GM10847 (cell line): ENCODE results near the gene AHCY.

Experiments used
- POLR2A ChIP-seq: IDR thresholded peaks from 2 replicates; pipeline ENCODE4 v1.6.1; 2011; ENCODE audit not compliant: insufficient read length; ENCODE audit errors: extremely low read depth

AHCY gene

DNA sequence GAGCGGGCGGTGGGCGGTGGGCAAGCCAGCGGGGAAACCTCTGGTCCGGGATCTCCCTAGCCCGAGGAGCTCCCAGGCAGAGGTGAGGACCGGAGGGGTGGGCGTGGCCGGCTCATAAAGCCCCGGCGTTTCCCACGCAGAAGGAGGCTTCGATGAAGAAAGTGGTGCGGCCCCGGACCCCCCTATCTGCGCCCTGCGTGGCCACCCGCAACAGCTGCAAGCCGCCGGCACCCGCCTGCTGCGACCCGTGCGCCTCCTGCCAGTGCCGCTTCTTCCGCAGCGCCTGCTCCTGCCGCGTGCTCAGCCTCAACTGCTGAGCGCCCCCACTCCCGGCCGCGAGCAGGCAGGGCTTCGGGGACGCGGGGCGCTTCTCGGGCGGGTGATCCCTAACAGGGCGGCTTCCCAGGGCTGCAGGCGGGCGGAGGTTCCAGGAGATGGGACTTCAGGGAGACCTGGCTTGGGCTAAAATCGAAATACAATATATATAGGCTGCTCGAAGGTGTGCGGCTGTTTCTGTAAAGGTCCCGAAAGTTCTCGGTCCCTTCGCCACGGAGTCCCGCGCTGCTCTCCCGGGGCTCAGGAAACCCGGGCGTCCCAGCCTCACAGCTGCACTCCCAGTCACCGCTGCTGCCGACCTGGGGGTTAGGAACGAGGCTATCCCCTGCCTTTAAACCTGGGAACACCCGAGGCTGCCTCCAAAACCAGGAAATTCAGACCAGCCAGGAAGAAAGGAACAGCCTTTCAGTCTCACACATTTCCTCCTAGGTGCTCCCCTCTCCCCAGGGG is 34.1 kb downstream of the AHCY start:
- no peak for TF ChIP-seq POLR2A

DNA sequence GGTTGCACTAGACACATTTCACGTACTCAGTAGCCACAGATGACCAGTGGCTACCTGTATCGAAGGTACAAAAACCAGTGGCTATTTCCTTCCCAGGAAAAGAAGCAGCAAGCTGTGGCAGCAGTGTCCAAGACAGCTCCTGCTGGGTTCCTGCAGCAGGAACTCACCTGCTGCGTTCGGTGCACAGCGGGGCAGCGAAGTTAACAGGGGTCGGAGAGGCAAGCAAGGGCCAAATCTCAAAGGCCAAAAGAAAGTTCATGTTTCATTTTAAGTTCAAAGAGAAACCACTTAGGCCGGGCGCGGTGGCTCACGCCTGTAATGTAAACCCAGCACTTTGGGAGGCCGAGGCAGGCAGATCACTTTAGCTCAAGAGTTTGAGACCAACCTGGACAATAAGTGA is 35.0 kb downstream of the AHCY start:
- no peak for TF ChIP-seq POLR2A

DNA sequence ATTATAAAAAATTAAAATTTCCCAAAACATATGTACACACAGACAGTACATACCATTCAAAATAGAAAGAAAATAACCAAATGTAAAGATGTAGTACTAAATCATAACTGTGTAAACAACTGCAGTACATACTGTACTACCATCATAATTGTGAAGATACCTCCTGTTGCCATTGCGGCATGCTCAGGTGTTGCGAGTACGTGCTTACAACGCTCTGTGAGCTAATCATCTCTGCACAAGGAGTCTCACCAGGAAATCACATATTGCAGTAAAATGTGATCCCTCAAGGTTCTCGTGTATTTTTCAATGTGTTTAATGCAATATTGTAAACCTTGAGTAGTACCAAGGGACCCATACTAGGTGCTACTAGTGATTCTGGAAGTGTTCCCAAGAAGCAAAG is 39.0 kb downstream of the AHCY start:
- TF ChIP-seq POLR2A: no peak

DNA sequence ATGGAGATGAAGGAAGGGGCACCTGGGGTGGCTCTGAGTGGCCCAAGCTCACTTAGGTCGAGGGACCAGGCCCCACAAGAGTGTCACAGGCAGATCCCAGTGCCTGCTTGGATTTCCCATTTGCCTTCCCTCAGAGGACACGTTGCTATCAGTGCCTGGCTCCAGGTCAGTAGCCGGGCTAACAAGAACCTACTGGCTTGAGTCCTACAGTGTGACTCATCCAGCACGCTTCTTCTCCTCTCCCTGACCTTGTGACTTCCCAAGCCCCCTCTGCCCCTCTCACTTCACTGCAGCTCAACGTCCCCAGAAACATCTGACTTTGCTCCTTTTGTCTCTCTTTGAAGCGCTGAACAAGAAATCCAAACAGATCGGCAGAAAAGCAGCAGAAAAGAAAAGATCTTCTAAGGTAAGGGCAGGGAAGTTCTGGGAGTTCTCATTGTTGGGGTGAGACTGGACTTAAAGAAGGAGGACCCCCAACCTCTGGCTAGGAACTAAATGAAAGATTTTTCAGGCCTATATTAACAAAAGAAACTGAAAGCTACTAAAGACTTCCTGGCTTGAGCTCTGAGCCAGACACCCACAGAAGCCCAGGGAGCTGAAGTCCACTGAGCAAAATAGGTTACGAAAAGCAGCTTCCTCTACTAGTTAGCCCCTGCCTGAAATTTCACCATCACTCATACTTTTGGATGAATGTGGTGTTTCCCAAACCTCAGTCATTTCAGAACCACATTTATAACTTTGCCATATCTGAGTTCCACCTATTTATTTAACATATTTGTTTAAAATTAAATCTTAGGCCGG is 40.5 kb downstream of the AHCY start:
- TF ChIP-seq POLR2A: no peak

DNA sequence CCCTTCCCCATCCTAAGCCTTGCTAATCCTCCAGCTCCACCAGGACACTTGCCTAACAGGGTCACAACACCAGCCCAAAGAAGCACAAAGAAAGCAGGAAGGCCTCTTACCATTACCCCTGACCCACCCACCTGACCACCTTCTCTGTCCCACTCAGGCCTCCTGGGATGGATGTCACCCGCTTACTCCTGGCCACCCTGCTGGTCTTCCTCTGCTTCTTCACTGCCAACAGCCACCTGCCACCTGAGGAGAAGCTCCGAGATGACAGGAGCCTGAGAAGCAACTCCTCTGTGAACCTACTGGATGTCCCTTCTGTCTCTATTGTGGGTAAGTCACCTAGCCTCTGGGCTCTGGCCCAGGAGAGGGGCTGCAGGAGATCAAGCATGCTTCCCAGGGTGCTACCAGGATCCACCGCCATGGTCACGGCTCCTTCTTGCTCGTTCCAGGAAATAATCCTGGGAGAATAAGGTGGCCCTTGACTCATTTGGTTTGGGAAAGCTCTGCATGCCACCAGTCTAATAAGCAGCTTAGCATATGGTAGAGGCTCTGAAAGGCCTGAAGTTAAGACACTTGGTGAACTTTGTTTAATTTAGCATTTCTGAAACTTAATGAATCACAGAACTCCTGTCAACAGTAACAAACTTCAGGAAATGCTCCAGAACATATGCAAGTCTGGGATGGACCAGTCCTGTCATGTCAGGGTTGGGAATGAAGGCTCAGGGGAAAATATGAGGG is 42.8 kb downstream of the AHCY start:
- no peak for TF ChIP-seq POLR2A

DNA sequence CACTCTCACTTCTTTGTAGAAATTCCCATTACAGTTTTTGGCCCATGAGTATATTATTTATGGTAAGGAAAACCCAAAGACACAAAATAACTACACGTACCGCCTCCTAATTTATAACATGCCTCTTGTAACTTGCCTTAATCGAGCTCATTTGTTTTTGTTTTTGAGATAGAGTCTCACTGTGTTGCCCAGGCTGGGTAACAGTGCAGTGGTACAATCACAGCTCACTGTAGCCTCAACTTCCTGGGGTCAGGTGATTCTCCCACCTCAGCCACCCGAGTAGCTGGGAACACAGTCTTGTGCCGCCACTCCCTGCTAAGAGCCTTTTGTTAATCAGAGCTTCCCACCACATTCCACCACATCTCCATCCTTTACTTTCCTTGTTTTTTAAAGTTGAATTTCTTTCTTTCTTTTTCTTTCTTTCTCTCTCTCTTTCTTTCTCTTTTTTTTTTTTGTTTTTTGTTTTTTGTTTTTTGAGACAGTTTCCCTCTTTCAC is 46.5 kb downstream of the AHCY start:
- no peak for TF ChIP-seq POLR2A

- no peak for TF ChIP-seq POLR2A
Measured at GRCh38 chr20:34254979-34255378, 48.2 kb downstream of the AHCY start.

GRCh38 chr20:34251619-34252018 is 51.5 kb downstream of the AHCY start:
- no peak for TF ChIP-seq POLR2A

GRCh38 chr20:34250005-34250404 is 53.1 kb downstream of the AHCY start:
- TF ChIP-seq POLR2A: no peak

DNA sequence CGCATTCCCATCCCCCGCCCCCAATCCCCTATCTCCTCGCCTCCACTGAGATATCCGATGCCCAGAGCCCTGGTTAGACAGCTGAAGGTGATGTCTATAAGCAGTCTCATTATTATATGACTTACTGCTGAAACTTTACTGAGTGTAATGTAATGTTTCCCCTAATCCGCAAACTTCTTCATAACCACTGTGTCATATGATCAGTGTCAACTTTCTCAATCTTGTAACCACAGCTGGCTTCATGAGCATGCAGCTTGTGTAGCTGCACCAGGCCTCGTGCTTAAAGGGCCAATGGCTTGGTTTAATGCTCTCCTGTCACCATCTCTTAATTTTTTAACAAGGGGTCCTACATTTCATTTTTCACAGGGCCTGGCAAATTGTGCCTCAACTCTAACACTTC is 53.9 kb downstream of the AHCY start:
- TF ChIP-seq POLR2A: no peak

- no peak for TF ChIP-seq POLR2A
Measured at GRCh38 chr20:34246126-34246626, 57.0 kb downstream of the AHCY start.

- TF ChIP-seq POLR2A: no peak
Measured at GRCh38 chr20:34243377-34243776, 59.8 kb downstream of the AHCY start.

GRCh38 chr20:34242879-34243278 is 60.3 kb downstream of the AHCY start:
- no peak for TF ChIP-seq POLR2A

- TF ChIP-seq POLR2A: no peak
Measured at GRCh38 chr20:34240693-34241615, 62.2 kb downstream of the AHCY start, which contains the start of gene ASIP. TSS of gene ASIP (plus strand) at chr20:34241423. CDS start at chr20:34260375, 18,952 bp downstream.
